Vagina (tissue), 2 donors: ENCODE measurements around the gene OSBPL8.

ENCODE experiments used
- POLR2A ChIP-seq, 2 donors: fragments of 450-650 bp; IDR thresholded peaks; one replicate each; pipeline ENCODE4 v1.6.1; 2017; ENCODE audit warnings: antibody characterized with exemption in 2 of 2, mild to moderate bottlenecking in 2 of 2, moderate library complexity in 2 of 2
- TF ChIP-seq, protein P1 (sequence below), 3 experiments: fragments of 450-650 bp in 2 of 3; fragments of 200-600 bp in 1 of 3; sonication (generic) in 1 of 3; IDR thresholded peaks; one replicate each; pipeline ENCODE4 v1.5.1; 2017 to 2019; ENCODE audit warnings: antibody characterized with exemption in 3 of 3, mild to moderate bottlenecking in 2 of 3, moderate library complexity in 2 of 3

DNA sequence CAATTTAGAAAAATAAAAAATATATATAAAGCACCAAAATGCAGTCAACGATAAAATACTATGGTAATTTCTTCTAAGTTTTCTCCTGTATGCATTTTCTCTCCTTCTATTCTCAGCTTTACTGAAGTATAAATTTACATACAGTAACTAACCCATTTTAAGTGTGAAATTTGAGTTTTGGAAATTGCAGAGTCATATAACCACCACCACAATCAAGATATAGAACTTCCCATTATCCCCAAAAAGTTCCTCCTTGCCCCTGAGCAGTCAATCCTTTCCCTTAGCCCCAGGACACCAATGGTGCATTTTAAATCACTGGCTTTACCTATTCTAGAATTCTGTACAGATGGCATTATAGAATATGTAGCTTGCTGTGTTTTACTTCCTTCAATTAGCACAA is 180.3 kb downstream of the OSBPL8 start:
- TF ChIP-seq, protein P1, sequence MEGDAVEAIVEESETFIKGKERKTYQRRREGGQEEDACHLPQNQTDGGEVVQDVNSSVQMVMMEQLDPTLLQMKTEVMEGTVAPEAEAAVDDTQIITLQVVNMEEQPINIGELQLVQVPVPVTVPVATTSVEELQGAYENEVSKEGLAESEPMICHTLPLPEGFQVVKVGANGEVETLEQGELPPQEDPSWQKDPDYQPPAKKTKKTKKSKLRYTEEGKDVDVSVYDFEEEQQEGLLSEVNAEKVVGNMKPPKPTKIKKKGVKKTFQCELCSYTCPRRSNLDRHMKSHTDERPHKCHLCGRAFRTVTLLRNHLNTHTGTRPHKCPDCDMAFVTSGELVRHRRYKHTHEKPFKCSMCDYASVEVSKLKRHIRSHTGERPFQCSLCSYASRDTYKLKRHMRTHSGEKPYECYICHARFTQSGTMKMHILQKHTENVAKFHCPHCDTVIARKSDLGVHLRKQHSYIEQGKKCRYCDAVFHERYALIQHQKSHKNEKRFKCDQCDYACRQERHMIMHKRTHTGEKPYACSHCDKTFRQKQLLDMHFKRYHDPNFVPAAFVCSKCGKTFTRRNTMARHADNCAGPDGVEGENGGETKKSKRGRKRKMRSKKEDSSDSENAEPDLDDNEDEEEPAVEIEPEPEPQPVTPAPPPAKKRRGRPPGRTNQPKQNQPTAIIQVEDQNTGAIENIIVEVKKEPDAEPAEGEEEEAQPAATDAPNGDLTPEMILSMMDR (IDR thresholded peaks at IDR 0.05), result no peak
- TF ChIP-seq POLR2A (IDR thresholded peaks at IDR 0.05), result no peak
